HCT116 (cell line): ENCODE results near the gene PARP2. TPM values are rescaled to one million over a fixed set of nuclear protein-coding genes. Genes with fewer than 3 reads are reported as not detected.

ENCODE experiments used
- ATAC-seq: fragments of 200-7000 bp; cut with Tn5 transposase; 2 replicates; pipeline ENCODE4 v1.9.1; 2020; ENCODE audit warnings: mild to moderate bottlenecking, moderate library complexity
- BruUV-seq: library from RNA; stranded (reverse); fragments of 400-500 nt; replicated peaks from 2 replicates; lab custom pipeline; 2021; lab: Mats Ljungman, UMichigan
- CTCF ChIA-PET: fragments of 300-600 bp; sonication (Branson Sonifier 250); formaldehyde crosslinking; loops from one replicate; lab custom pipeline; 2021; ENCODE audit warnings: antibody characterized with exemption; lab: Charles Lee
- POLR2A ChIA-PET: fragments of 300-600, 350-600 bp; sonication (Branson Sonifier 250); formaldehyde crosslinking; loops from one replicate; lab custom pipeline; 2021; ENCODE audit warnings: antibody characterized with exemption; lab: Charles Lee
- RAD21 ChIA-PET, 2 experiments: fragments of 300-600 bp; sonication (Branson Sonifier 250); formaldehyde crosslinking; loops; one replicate each; lab custom pipeline; 2023; ENCODE audit warnings: low total read pairs in 2 of 2; ENCODE audit not compliant: uncharacterized antibody in 2 of 2, unreplicated experiment in 2 of 2, low non-redundant PET in 1 of 2; lab: Charles Lee
- DNase-seq: peaks from one replicate; pipeline ENCODE4 v3.0.0-alpha.2; 2010; ENCODE audit warnings: low read depth, low spot score
- H2AFZ ChIP-seq: fragments of 200-600 bp; shearing (Covaris generic), sonication (generic); 2 replicates; pipeline ENCODE4 v1.6.1; 2017; ENCODE audit warnings: low read depth, mixed run types, mixed read lengths, antibody characterized with exemption, low read length; ENCODE audit not compliant: poor library complexity, severe bottlenecking
- H3K27ac ChIP-seq: 2 replicates; pipeline ENCODE4 v1.5.1; 2012; ENCODE audit warnings: low read depth, low read length
- H3K27me3 ChIP-seq: fragments of 200-600 bp; sonication (generic); 2 replicates; pipeline ENCODE4 v1.6.1; 2016; ENCODE audit warnings: mixed run types, low read length, mixed read lengths; ENCODE audit not compliant: insufficient read depth
- H3K36me3 ChIP-seq, 2 experiments: fragments of 200-500 bp in 1 of 2; fragments of 200-600 bp in 1 of 2; sonication (Bioruptor generic) in 1 of 2; sonication (generic) in 1 of 2; 2 replicates each; pipeline versions ENCODE4 v1.5.1 to v1.6.1; 2014 to 2016; ENCODE audit warnings: low read length in 2 of 2, inconsistent platforms in 1 of 2, mixed read lengths in 1 of 2, mixed run types in 1 of 2; ENCODE audit not compliant: insufficient read depth in 2 of 2, control insufficient read depth in 1 of 2
- H3K4me1 ChIP-seq, 2 experiments: fragments of 200-600 bp in 1 of 2; sonication (generic) in 1 of 2; 2 replicates each; pipeline versions ENCODE4 v1.5.1 to v1.6.1; 2012 to 2017; ENCODE audit warnings: low read length in 2 of 2, inconsistent platforms in 1 of 2, mild to moderate bottlenecking in 1 of 2, mixed read lengths in 1 of 2, mixed run types in 1 of 2, moderate library complexity in 1 of 2; ENCODE audit not compliant: insufficient read depth in 2 of 2, control insufficient read depth in 1 of 2
- H3K4me2 ChIP-seq: fragments of 200-600 bp; sonication (generic); 2 replicates; pipeline ENCODE4 v1.6.1; 2017; ENCODE audit warnings: mixed run types, low read length, mixed read lengths
- H3K4me3 ChIP-seq, 2 experiments: fragments of 200-600 bp in 1 of 2; sonication (generic) in 1 of 2; replicated peaks in 1 of 2; 2 replicates each; pipeline ENCODE4 v1.5.1; 2011 to 2016; ENCODE audit warnings: low read length in 2 of 2, control low read depth in 1 of 2, low read depth in 1 of 2, mild to moderate bottlenecking in 1 of 2, mixed read lengths in 1 of 2, mixed run types in 1 of 2
- H3K79me2 ChIP-seq: fragments of 200-600 bp; sonication (generic); 2 replicates; pipeline ENCODE4 v1.6.1; 2017; ENCODE audit warnings: mild to moderate bottlenecking, mixed run types, low read length, moderate library complexity, mixed read lengths; ENCODE audit not compliant: insufficient read depth
- H3K9ac ChIP-seq: fragments of 200-600 bp; sonication (generic); 2 replicates; pipeline ENCODE4 v1.6.1; 2016; ENCODE audit warnings: low read length, mixed read lengths
- H3K9me2 ChIP-seq: fragments of 200-600 bp; sonication (generic), shearing (Covaris generic); 2 replicates; pipeline ENCODE4 v1.6.1; 2017; ENCODE audit warnings: mixed run types, mild to moderate bottlenecking, moderate library complexity; ENCODE audit not compliant: insufficient read depth
- H3K9me3 ChIP-seq, 2 experiments: fragments of 200-500 bp in 1 of 2; fragments of 200-600 bp in 1 of 2; sonication (Bioruptor generic) in 1 of 2; sonication (generic) in 1 of 2; 2 replicates each; pipeline ENCODE4 v1.6.1; 2014 to 2017; ENCODE audit warnings: low read length in 2 of 2, mixed read lengths in 2 of 2, inconsistent platforms in 1 of 2, low read depth in 1 of 2, mild to moderate bottlenecking in 1 of 2, mixed run types in 1 of 2, moderate library complexity in 1 of 2; ENCODE audit not compliant: control insufficient read depth in 1 of 2, insufficient read depth in 1 of 2
- H4K20me1 ChIP-seq: fragments of 200-600 bp; sonication (generic), shearing (Covaris generic); 2 replicates; pipeline ENCODE4 v1.6.1; 2017; ENCODE audit warnings: mixed run types, mild to moderate bottlenecking, moderate library complexity; ENCODE audit not compliant: insufficient read depth
- CBX3 ChIP-seq: IDR thresholded peaks from 2 replicates; pipeline ENCODE4 v1.6.1; 2012; ENCODE audit warnings: low read depth
- CEBPB ChIP-seq: IDR thresholded peaks from 2 replicates; pipeline ENCODE4 v1.6.1; 2012; ENCODE audit warnings: low read depth
- EGR1 ChIP-seq: IDR thresholded peaks from 2 replicates; pipeline ENCODE4 v1.6.1; 2012; ENCODE audit warnings: low read depth
- EZH2 ChIP-seq: fragments of 200-600 bp; sonication (generic); IDR thresholded peaks from 2 replicates; pipeline ENCODE4 v1.6.1; 2017; ENCODE audit warnings: antibody characterized with exemption, mixed run types
- FOSL1 ChIP-seq: IDR thresholded peaks from 2 replicates; pipeline ENCODE4 v1.6.1; 2012; ENCODE audit warnings: low read depth
- JUND ChIP-seq: IDR thresholded peaks from 2 replicates; pipeline ENCODE4 v1.6.1; 2012
- POLR2A ChIP-seq: IDR thresholded peaks from 2 replicates; pipeline ENCODE4 v1.7.0; 2011; ENCODE audit warnings: borderline replicate concordance; ENCODE audit not compliant: insufficient read depth, insufficient read length; ENCODE audit errors: extremely low read depth
- RAD21 ChIP-seq: IDR thresholded peaks from 2 replicates; pipeline ENCODE4 v1.6.1; 2012; ENCODE audit warnings: low read depth, mild to moderate bottlenecking
- SIN3A ChIP-seq: IDR thresholded peaks from 2 replicates; pipeline ENCODE4 v1.6.1; 2012; ENCODE audit warnings: low read depth
- SP1 ChIP-seq: IDR thresholded peaks from 2 replicates; pipeline ENCODE4 v1.6.1; 2012; ENCODE audit warnings: low read depth
- SRF ChIP-seq: IDR thresholded peaks from 2 replicates; pipeline ENCODE4 v1.6.1; 2012; ENCODE audit warnings: low read depth
- TCF7L2 ChIP-seq: IDR thresholded peaks from 2 replicates; pipeline ENCODE4 v1.7.0; 2011; ENCODE audit warnings: borderline replicate concordance, inconsistent platforms; ENCODE audit not compliant: insufficient read depth, insufficient read length; ENCODE audit errors: extremely low read depth
- YY1 ChIP-seq: IDR thresholded peaks from 2 replicates; pipeline ENCODE4 v1.6.1; 2011; ENCODE audit warnings: low read length, low read depth, moderate library complexity, mild to moderate bottlenecking; ENCODE audit not compliant: insufficient replicate concordance; ENCODE audit errors: extremely low read depth
- ZFX ChIP-seq: fragments of 450-650 bp; IDR thresholded peaks from 2 replicates; pipeline ENCODE4 v1.6.1; 2017
- ZNF274 ChIP-seq: fragments of 200-500 bp; sonication (Bioruptor generic); IDR thresholded peaks from 2 replicates; pipeline ENCODE4 v1.6.1; 2014; ENCODE audit warnings: mild to moderate bottlenecking, low read depth, low read length, inconsistent platforms
- intact Hi-C: fragments of 100-400 bp; cut with micrococcal nuclease; formaldehyde crosslinking; loops from 2 replicates; pipeline ENCODE4 v1.10.0; 2022
- total RNA-seq: library from RNA; stranded (reverse); gene quantifications from one replicate; pipeline ENCODE4 v1.2.1, GENCODE V29; 2021; ENCODE audit not compliant: unreplicated experiment
- TF ChIP-seq, protein P1 (sequence below): IDR thresholded peaks from 2 replicates; pipeline ENCODE4 v1.6.1; 2012
- TF ChIP-seq, protein P2 (sequence below): IDR thresholded peaks from 2 replicates; pipeline ENCODE4 v1.6.1; 2012
- TF ChIP-seq, protein P3 (sequence below): IDR thresholded peaks from 2 replicates; pipeline ENCODE4 v1.6.1; 2011; ENCODE audit warnings: mild to moderate bottlenecking, low read length, moderate library complexity; ENCODE audit not compliant: insufficient replicate concordance; ENCODE audit errors: extremely low read depth
- TF ChIP-seq, protein P4 (sequence below): IDR thresholded peaks from 2 replicates; pipeline ENCODE4 v1.6.1; 2012; ENCODE audit warnings: low read depth
- TF ChIP-seq, protein P5 (sequence below), 3 experiments: fragments of 200-600 bp in 1 of 3; sonication (generic) in 1 of 3; IDR thresholded peaks in 2 of 3; conservative IDR thresholded peaks in 1 of 3; 2 replicates each; pipeline ENCODE4 v1.5.1; 2012 to 2017; ENCODE audit warnings: low read depth in 2 of 3, low read length in 2 of 3, antibody characterized with exemption in 1 of 3, borderline replicate concordance in 1 of 3, control low read depth in 1 of 3, mild to moderate bottlenecking in 1 of 3, mixed read lengths in 1 of 3, mixed run types in 1 of 3, moderate library complexity in 1 of 3; ENCODE audit not compliant: insufficient read depth in 1 of 3

Gene PARP2
- total RNA-seq, 1 experiment from 2014 or later, result 51.8 TPM

DNA sequence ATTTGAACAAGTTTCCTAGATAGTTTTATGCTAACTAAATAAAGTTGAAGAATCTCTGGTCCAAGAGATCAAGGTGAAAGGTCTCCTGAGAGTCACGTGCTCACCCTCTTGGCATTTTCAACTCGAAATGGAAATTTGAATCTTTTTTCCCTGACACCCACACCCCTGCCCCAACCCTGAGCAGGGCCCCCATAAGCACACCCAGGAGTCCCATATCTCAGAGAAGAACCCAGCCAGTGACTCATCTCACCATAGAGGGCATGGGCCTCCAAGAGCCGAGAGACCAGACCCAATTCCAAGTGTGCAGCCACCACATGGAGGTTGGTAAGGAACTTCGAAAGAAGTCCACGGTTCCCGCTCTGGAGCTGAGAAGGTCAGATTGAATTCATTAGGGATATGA, 37.2 kb downstream of the PARP2 start:
- no peak overlapping the region for H3K4me2 ChIP-seq
- no peaks in the 10 kb centered on the region for H3K79me2 ChIP-seq
- CTCF ChIA-PET, result no interaction called here
- no peaks in the 10 kb centered on the region for H3K9me2 ChIP-seq
- no peak for DNase-seq
- POLR2A ChIA-PET, result no interaction called here
- intact Hi-C loops, result no loop called here
- no TSS peak for BruUV-seq
- TF ChIP-seq, protein P1, sequence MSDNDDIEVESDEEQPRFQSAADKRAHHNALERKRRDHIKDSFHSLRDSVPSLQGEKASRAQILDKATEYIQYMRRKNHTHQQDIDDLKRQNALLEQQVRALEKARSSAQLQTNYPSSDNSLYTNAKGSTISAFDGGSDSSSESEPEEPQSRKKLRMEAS, result no peak
- no peak for TF ChIP-seq SRF
- no peak for TF ChIP-seq RAD21
- TF ChIP-seq POLR2A, result no peak
- TF ChIP-seq, protein P2, sequence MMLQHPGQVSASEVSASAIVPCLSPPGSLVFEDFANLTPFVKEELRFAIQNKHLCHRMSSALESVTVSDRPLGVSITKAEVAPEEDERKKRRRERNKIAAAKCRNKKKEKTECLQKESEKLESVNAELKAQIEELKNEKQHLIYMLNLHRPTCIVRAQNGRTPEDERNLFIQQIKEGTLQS, result no peak
- TF ChIP-seq, protein P3, sequence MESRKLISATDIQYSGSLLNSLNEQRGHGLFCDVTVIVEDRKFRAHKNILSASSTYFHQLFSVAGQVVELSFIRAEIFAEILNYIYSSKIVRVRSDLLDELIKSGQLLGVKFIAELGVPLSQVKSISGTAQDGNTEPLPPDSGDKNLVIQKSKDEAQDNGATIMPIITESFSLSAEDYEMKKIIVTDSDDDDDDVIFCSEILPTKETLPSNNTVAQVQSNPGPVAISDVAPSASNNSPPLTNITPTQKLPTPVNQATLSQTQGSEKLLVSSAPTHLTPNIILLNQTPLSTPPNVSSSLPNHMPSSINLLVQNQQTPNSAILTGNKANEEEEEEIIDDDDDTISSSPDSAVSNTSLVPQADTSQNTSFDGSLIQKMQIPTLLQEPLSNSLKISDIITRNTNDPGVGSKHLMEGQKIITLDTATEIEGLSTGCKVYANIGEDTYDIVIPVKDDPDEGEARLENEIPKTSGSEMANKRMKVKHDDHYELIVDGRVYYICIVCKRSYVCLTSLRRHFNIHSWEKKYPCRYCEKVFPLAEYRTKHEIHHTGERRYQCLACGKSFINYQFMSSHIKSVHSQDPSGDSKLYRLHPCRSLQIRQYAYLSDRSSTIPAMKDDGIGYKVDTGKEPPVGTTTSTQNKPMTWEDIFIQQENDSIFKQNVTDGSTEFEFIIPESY, result no peak
- TF ChIP-seq, protein P4, sequence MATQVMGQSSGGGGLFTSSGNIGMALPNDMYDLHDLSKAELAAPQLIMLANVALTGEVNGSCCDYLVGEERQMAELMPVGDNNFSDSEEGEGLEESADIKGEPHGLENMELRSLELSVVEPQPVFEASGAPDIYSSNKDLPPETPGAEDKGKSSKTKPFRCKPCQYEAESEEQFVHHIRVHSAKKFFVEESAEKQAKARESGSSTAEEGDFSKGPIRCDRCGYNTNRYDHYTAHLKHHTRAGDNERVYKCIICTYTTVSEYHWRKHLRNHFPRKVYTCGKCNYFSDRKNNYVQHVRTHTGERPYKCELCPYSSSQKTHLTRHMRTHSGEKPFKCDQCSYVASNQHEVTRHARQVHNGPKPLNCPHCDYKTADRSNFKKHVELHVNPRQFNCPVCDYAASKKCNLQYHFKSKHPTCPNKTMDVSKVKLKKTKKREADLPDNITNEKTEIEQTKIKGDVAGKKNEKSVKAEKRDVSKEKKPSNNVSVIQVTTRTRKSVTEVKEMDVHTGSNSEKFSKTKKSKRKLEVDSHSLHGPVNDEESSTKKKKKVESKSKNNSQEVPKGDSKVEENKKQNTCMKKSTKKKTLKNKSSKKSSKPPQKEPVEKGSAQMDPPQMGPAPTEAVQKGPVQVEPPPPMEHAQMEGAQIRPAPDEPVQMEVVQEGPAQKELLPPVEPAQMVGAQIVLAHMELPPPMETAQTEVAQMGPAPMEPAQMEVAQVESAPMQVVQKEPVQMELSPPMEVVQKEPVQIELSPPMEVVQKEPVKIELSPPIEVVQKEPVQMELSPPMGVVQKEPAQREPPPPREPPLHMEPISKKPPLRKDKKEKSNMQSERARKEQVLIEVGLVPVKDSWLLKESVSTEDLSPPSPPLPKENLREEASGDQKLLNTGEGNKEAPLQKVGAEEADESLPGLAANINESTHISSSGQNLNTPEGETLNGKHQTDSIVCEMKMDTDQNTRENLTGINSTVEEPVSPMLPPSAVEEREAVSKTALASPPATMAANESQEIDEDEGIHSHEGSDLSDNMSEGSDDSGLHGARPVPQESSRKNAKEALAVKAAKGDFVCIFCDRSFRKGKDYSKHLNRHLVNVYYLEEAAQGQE, result no peak
- TF ChIP-seq ZNF274, result no peak
- no peak for TF ChIP-seq SP1
- no peak for TF ChIP-seq EGR1
- TF ChIP-seq, protein P5, sequence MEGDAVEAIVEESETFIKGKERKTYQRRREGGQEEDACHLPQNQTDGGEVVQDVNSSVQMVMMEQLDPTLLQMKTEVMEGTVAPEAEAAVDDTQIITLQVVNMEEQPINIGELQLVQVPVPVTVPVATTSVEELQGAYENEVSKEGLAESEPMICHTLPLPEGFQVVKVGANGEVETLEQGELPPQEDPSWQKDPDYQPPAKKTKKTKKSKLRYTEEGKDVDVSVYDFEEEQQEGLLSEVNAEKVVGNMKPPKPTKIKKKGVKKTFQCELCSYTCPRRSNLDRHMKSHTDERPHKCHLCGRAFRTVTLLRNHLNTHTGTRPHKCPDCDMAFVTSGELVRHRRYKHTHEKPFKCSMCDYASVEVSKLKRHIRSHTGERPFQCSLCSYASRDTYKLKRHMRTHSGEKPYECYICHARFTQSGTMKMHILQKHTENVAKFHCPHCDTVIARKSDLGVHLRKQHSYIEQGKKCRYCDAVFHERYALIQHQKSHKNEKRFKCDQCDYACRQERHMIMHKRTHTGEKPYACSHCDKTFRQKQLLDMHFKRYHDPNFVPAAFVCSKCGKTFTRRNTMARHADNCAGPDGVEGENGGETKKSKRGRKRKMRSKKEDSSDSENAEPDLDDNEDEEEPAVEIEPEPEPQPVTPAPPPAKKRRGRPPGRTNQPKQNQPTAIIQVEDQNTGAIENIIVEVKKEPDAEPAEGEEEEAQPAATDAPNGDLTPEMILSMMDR (IDR thresholded peaks at IDR 0.05 in 2 of 3, conservative IDR thresholded peaks at IDR 0.05 in 1 of 3; ENCODE audit: borderline replicate concordance in 1 of 3, insufficient read depth in 1 of 3, low read depth in 2 of 3, low read length in 2 of 3), result no peak
- no peak for TF ChIP-seq CBX3
- TF ChIP-seq YY1, result no peak
- no peak for TF ChIP-seq CEBPB
- TF ChIP-seq FOSL1, result no peak
- no peak for TF ChIP-seq SIN3A
- TF ChIP-seq TCF7L2, result no peak
- TF ChIP-seq EZH2, result no peak
- no peak for TF ChIP-seq ZFX
- TF ChIP-seq JUND, result no peak
- no peak for ATAC-seq
- H4K20me1 ChIP-seq, result no peaks in the 10 kb centered on the region
- H3K27ac ChIP-seq, result no peak overlapping the region
- H3K9me3 ChIP-seq, result no peaks in the 10 kb centered on the region
- H3K36me3 ChIP-seq, result peaks cover 27 to 39% of the 10 kb centered on the region in 2 experiments; a peak in 3 of 4 replicates
- H3K9ac ChIP-seq, result no peak overlapping the region
- H2AFZ ChIP-seq, result no peak overlapping the region
- H3K27me3 ChIP-seq, result no peaks in the 10 kb centered on the region
- H3K4me3 ChIP-seq, result no peak overlapping the region
- RAD21 ChIA-PET, result no interaction called here
- no peaks in the 10 kb centered on the region for H3K4me1 ChIP-seq
